SJSA1 (cell line): ENCODE measurements around the gene TENM3. TPM values are rescaled to one million over a fixed set of nuclear protein-coding genes. Genes with fewer than 3 reads are reported as not detected.

Source experiments
- DNase-seq, 2 experiments: peaks; one replicate each; pipeline ENCODE4 v3.0.0-alpha.2; 2015 to 2020; ENCODE audit warnings: low spot score in 2 of 2, low read depth in 1 of 2
- H3K27ac ChIP-seq: fragments of 250-450 bp; sonication (Bioruptor Pico); 2 replicates; pipeline ENCODE4 v1.5.1; 2020; ENCODE audit warnings: mild to moderate bottlenecking, moderate library complexity
- H3K27me3 ChIP-seq: fragments of 250-450 bp; sonication (Bioruptor Pico); replicated peaks from 2 replicates; pipeline ENCODE4 v1.5.1; 2020; ENCODE audit warnings: mild to moderate bottlenecking, moderate library complexity
- H3K36me3 ChIP-seq: fragments of 250-450 bp; sonication (Bioruptor Pico); 2 replicates; pipeline ENCODE4 v1.5.1; 2020; ENCODE audit warnings: mild to moderate bottlenecking
- H3K4me1 ChIP-seq: fragments of 250-450 bp; sonication (Bioruptor Pico); replicated peaks from 2 replicates; pipeline ENCODE4 v1.6.1; 2021; ENCODE audit warnings: mild to moderate bottlenecking
- H3K4me3 ChIP-seq: fragments of 250-450 bp; sonication (Bioruptor Pico); 2 replicates; pipeline ENCODE4 v1.5.1; 2020; ENCODE audit warnings: mild to moderate bottlenecking
- H3K9me3 ChIP-seq: fragments of 250-450 bp; sonication (Bioruptor Pico); replicated peaks from 2 replicates; pipeline ENCODE4 v1.5.1; 2020; ENCODE audit warnings: mild to moderate bottlenecking
- total RNA-seq: library from RNA; depleted of rRNA; stranded (reverse); fragments of >200 nt; shearing (Covaris generic); gene quantifications from 2 replicates; pipeline ENCODE4 v1.2.3, GENCODE V29; 2014

The TENM3 gene
- total RNA-seq, 1 experiment from 2014 or later: 90.5 TPM

DNA sequence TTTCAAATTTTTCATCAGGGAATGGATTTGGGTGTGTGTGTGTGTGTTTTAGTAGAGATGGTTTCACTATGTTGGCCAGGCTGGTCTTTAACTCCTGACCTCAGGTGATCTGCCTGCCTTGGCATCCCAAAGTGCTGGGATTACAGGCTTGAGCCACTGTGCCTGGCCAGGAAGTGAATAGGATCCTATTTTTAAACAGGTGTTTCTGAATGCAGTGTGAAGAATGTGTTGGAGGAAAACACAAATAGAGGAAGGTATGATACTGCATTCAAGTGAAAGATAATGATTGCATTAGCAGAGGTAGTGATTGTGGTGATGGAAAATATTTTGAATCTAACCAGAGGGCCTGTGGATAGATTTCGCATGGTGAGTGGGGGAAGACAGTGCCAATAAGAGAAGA lies 189.6 kb downstream of the TENM3 start:
- Histone ChIP-seq H3K4me1 (no peaks in the 10 kb centered on the region; the same call in 1 of the 2 replicates), H3K9me3 (no peaks in the 10 kb centered on the region), H3K27ac (no peak overlapping the region), H3K27me3 (no peaks in the 10 kb centered on the region), H3K4me3 (no peak overlapping the region), H3K36me3 (no peaks in the 10 kb centered on the region)
- no peak for DNase-seq

DNA sequence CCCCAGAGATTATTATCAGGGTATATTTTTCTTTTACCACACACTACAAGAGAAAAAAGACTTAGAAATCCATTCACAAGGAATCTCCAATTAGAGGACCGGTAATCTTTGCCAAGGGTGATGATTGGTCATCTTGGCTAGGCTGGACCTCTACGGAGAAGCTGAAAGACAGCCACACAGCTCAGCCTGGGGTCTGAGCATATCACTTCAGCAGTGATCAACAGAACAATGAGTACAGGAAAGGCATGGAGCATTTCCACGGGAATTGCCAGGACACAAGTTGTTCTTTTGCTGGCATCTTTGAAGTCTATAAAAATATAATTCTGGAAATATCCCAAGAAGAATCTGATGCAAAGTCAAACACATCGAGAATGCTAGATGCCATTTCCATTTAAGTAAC lies 191.5 kb downstream of the TENM3 start:
- H3K4me3 ChIP-seq: no peak overlapping the region
- H3K4me1 ChIP-seq: no peaks in the 10 kb centered on the region; the same call in 1 of the 2 replicates
- H3K9me3 ChIP-seq: no peaks in the 10 kb centered on the region
- no peaks in the 10 kb centered on the region for H3K36me3 ChIP-seq
- H3K27me3 ChIP-seq: no peaks in the 10 kb centered on the region
- DNase-seq: no peak
- H3K27ac ChIP-seq: no peak overlapping the region

DNA sequence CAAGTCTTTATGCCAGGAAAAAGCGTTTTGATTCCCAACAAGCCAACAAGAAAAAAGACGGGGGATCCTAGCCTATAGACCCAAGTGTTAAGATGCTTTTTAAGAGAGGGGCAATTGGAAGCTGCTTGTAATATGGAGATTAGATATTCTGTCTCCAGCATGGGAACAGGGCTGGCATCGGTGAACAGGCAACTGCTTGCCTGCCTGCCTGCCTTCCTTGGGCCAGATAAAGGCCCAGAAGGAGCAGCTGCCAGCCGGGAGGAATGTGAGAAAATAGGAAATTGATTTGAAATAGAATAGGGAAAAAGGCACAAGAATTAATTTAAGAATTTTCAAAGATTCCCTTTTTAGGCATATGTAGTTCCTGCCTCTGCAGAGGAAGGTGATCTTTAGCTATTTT lies 192.2 kb downstream of the TENM3 start:
- Histone ChIP-seq H3K27ac (no peak overlapping the region), H3K4me1 (no peaks in the 10 kb centered on the region; the same call in 1 of the 2 replicates)
- no peak for DNase-seq

DNA sequence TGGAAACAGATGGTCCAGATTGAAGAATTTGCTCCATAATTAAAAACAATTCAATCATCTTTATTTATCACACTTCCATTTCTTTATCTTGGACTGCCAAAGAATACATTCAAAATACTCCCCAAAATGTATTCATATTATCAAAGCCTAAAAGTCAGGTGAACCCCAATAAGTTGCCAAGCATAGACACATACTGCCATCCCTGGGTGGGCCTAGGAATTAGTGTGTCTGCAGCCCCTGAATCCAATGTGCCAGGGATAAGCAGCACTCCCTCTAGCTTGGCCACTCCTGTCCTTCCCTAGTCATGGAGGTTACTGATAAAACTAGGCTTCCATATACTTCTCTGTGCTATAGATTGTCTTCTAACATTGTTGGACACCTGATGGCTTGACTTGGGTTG lies 199.9 kb downstream of the TENM3 start:
- H3K27ac ChIP-seq: no peak overlapping the region
- H3K27me3 ChIP-seq: no peaks in the 10 kb centered on the region
- H3K9me3 ChIP-seq: no peaks in the 10 kb centered on the region
- no peak overlapping the region for H3K4me3 ChIP-seq
- H3K4me1 ChIP-seq: peaks cover 2% of the 10 kb centered on the region
- no peaks in the 10 kb centered on the region for H3K36me3 ChIP-seq
- no peak for DNase-seq

More for the DNA sequence above, 192.2 kb downstream of the TENM3 start:
- no peaks in the 10 kb centered on the region for H3K27me3 ChIP-seq
- no peak overlapping the region for H3K4me3 ChIP-seq
- no peaks in the 10 kb centered on the region for H3K9me3 ChIP-seq
- H3K36me3 ChIP-seq: no peaks in the 10 kb centered on the region

DNA sequence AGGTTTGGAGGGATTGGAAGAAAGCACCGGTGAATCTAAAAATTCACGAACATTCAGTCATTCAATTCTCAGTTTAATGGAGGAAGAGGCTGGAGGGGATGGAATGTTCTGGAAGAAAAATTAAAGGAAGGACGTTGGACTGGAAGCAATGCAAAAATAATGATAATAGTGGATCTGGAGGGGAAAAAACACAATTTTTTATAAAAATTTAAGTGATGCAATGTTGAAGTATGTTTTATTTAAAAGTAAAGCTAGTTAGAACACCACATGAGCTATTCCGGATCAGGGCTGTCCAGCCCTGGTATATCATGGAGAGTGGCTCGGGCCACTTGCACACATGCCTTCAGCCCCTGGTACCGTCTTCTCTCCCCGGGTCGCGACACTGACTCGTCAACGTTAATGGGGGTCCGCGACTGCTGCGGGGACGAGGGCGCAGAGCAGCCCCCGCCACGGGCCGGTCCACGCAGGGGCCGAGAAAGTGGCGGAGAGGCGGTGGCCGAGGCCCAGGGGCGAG lies 204.6 kb downstream of the TENM3 start:
- Histone ChIP-seq H3K27ac (no peak overlapping the region), H3K36me3 (no peaks in the 10 kb centered on the region), H3K4me1 (peaks cover 14% of the 10 kb centered on the region), H3K27me3 (no peaks in the 10 kb centered on the region), H3K9me3 (no peaks in the 10 kb centered on the region), H3K4me3 (peak overlapping the region; percentile 81)
- no peak for DNase-seq

DNA sequence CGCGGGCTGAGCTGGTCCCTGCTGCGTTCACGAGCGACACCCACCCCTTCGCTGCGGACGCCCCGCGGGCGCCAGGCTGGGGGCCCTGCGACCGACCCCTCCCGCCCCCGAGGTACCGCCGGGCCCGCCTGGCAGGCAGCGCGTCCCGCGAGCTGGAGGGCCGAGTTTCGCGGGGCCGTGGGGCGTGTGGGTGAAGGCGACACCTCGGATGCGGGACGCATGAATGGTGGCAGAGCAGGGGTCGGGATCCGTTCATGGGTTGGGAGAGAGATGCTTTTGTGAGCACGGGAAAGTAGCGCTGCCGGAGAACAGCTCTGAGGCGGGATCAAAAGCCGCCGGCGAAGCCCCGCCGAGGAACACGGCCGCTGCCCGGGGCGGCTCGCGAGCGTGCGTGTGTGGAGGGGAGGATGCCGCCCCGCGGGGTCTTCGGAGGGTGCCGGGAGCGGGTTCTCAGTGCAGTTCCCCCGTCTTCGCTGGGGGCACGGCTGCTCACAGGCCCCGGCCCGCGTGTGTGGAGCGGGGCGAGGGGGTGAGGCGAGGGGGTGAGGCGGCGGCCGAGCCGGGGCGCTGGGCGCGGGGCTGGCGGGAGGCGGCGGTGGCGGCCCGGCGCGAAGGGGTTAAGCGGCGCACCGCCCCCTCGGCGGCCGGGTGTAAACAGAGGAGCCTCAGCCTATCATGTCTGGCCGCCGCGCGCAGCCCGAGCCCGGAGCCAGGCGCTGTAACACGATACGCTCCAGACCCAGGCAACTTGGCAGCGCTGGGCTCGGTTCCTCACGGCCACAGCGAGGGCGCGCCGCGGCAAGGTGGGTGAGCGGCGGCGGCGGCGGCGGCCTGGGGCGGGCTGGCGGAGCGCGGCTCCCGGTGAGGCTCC lies 205.3 kb downstream of the TENM3 start:
- Histone ChIP-seq H3K9me3 (no peaks in the 10 kb centered on the region), H3K27ac (no peak overlapping the region), H3K36me3 (no peaks in the 10 kb centered on the region), H3K4me3 (peak overlapping the region; percentile 81), H3K4me1 (peaks cover 14% of the 10 kb centered on the region), H3K27me3 (no peaks in the 10 kb centered on the region)
- DNase-seq: peak; percentile 61 to 91

- peak overlapping the region; percentile 81 for H3K4me3 ChIP-seq
- H3K9me3 ChIP-seq: no peaks in the 10 kb centered on the region
- H3K4me1 ChIP-seq: peaks cover 14% of the 10 kb centered on the region
- peak; percentile 33 to 45 for DNase-seq
- H3K27ac ChIP-seq: no peak overlapping the region
- no peaks in the 10 kb centered on the region for H3K27me3 ChIP-seq
- H3K36me3 ChIP-seq: no peaks in the 10 kb centered on the region
These were observed 206.2 kb downstream of the TENM3 start for GRCh38 chr4:182449186-182449929.

GRCh38 chr4:182449930-182450439 lies 206.8 kb downstream of the TENM3 start:
- Histone ChIP-seq H3K9me3 (no peaks in the 10 kb centered on the region), H3K27ac (no peak overlapping the region), H3K4me3 (peak overlapping the region; percentile 81), H3K27me3 (no peaks in the 10 kb centered on the region), H3K36me3 (no peaks in the 10 kb centered on the region), H3K4me1 (peaks cover 14% of the 10 kb centered on the region)
- peak in 1 of 2 experiments; percentile 17 for DNase-seq

DNA sequence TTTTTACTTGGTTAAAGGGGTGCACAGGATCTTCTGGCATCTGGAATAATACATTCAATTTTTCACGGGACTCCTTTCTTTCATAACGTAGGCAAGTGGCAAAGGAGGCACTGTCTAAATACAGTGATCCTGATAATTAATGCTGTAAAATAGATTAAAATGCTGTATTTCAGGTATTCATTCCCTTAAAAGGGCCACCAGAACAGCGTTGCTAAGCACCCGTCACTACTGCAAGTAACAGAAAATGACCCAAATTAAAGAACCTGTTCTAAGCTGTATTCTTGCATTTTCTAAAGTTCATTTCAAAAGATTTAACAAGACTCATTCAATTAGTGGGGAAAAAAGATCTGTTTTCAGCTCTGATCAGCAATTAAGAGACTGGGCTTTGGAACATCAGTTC lies 208.2 kb downstream of the TENM3 start:
- no peaks in the 10 kb centered on the region for H3K27me3 ChIP-seq

DNA sequence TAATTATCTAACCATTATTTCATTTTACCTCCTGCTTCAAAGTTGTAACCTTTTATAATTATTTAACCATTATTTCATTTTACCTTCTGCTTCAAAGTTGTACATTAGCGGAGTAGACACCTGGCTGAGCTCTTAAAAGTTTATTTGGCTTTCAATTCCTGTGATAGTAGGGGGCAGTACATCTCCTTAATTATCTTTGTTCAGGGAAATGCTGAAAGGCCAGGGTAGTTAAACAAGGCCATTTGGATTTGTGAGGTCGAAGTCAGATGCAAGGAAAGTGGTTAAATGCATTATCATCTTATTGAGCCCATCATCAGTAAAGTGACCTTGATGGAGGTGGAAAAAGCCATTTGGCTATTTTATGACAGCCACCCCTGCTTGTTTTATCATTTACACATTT lies 210.6 kb downstream of the TENM3 start:
- no peak for DNase-seq
- Histone ChIP-seq H3K36me3 (no peaks in the 10 kb centered on the region), H3K27ac (no peak overlapping the region), H3K27me3 (no peaks in the 10 kb centered on the region), H3K9me3 (no peaks in the 10 kb centered on the region), H3K4me1 (peaks cover 8% of the 10 kb centered on the region), H3K4me3 (no peak overlapping the region)

More for the DNA sequence above, 208.2 kb downstream of the TENM3 start:
- no peak for DNase-seq
- Histone ChIP-seq H3K36me3 (no peaks in the 10 kb centered on the region), H3K9me3 (no peaks in the 10 kb centered on the region), H3K4me3 (no peak overlapping the region), H3K27ac (no peak overlapping the region), H3K4me1 (peaks cover 14% of the 10 kb centered on the region)

DNA sequence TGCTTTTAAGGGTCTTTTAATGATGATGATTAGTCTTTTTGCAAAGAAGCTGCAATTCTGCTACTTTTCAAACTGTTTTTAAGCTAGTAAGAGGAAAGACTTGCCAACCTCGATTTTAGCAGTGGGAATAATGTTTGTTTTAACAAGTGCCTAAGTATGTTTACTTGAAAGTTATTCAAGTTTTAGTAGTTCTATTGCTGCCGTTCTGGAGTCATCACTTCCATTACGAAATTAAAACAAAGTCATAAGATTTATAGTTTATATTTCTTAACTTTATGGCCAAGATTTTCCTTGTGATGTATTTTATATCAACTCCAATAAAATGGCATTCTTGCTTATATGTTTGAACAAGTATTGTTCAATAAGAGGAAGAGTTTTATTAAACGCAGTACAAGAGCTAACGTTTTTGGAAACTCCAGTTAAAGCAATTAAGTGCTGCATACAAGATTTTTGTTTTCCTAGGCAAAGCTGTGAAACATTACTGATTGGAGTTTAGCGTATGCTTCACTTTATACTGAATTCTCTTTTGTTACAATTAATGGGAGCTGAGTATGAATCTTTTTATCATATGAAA lies 211.3 kb downstream of the TENM3 start:
- Histone ChIP-seq H3K4me3 (no peak overlapping the region), H3K4me1 (peaks cover 7% of the 10 kb centered on the region), H3K36me3 (no peaks in the 10 kb centered on the region), H3K9me3 (no peaks in the 10 kb centered on the region), H3K27me3 (no peaks in the 10 kb centered on the region), H3K27ac (no peak overlapping the region)
- no peak for DNase-seq

DNA sequence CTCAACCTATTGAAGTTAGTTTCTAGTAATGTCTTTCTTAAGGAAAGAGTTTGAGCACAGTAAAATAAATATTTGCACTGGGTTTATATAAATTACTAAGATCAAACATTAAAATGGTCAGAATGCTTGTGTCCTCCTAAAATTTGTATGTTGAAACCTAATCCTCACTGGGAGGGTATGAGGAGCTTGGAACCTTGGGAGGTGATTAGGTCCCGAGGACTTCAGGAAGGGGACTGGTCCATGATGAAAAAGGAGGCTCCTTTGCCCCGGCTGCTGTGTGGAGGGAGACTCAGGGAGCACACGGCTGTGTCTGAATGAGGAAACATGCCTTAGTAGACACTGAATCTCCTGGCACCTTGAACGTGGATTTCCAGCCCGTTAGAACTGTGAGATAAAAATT lies 221.9 kb downstream of the TENM3 start:
- H3K4me1 ChIP-seq: no peaks in the 10 kb centered on the region
- no peaks in the 10 kb centered on the region for H3K9me3 ChIP-seq
- no peak overlapping the region for H3K27ac ChIP-seq
- H3K27me3 ChIP-seq: no peaks in the 10 kb centered on the region
- H3K4me3 ChIP-seq: no peak overlapping the region
- no peaks in the 10 kb centered on the region for H3K36me3 ChIP-seq
- DNase-seq: no peak

DNA sequence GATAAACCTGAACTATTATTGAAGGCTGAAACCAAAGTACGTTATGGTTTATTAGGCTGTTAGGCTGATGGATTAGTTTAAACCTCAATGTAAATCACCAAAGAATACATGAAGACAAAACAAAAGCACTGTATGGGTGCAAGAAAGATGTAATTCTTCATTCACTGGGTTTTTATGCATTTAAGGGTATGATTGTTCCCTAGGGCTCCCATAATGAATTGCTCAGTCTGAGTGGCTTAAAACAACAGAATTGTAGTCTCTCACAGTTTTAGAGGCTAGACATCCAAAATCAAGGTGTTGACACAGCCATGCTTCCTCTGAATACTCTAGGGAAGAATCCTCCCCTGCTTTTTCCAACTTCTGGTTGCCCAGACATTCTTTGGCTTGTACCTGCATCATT lies 222.8 kb downstream of the TENM3 start:
- no peak for DNase-seq
- no peaks in the 10 kb centered on the region for H3K9me3 ChIP-seq

More for the DNA sequence above, 222.8 kb downstream of the TENM3 start:
- Histone ChIP-seq H3K4me1 (no peaks in the 10 kb centered on the region), H3K36me3 (no peaks in the 10 kb centered on the region), H3K4me3 (no peak overlapping the region), H3K27me3 (no peaks in the 10 kb centered on the region), H3K27ac (no peak overlapping the region)
